WI38 (cell line): ENCODE data around the gene RAB22A.
"Not testable (repeated sequence)": the region's sequence is repeated elsewhere in the genome, so short reads cannot be mapped to it uniquely, and the experiment has no call there.

ENCODE experiments used
- H3K4me3 ChIP-seq: 2 replicates; pipeline ENCODE4 v1.5.1; 2011; ENCODE audit warnings: low read depth, mild to moderate bottlenecking, control low read depth, low read length
- TF ChIP-seq, protein P1 (sequence below): IDR thresholded peaks from 2 replicates; pipeline ENCODE4 v1.5.1; 2012; ENCODE audit warnings: low read depth, mild to moderate bottlenecking, control low read depth, low read length

RAB22A gene

DNA sequence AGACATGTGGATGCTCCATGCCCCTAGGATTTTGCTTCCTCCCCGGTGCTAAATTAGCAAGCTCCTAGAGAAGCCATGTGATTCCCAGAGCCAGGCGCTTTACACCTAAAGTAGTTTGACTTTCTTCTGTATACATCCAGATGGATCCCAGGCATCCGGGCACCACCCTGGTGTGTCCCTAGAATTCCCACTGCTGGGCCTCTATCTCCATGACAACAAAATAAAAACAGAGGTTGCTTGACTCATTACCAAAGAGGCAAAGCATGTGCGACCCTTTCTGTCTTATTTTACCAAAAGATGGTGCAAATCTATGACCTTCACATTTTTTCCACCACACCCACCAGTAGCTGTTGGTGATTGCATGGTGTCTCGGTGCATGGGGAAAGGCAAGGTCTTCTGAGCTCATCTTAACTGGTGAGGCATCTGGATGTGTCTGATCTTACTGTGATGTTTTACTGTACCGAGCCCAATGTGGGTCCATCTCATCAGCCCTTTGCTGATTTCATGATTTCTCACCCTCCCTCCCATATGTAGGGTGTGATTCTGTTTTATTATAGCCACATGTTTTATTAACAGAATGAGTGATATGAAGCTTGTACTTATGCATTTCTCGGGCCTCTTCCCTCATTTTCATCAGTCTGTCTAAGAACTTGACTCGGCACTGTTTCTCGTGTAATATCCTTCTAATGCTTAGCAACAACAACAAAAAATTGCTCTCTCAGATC is 52.1 kb downstream of the RAB22A start:
- TF ChIP-seq, protein P1, sequence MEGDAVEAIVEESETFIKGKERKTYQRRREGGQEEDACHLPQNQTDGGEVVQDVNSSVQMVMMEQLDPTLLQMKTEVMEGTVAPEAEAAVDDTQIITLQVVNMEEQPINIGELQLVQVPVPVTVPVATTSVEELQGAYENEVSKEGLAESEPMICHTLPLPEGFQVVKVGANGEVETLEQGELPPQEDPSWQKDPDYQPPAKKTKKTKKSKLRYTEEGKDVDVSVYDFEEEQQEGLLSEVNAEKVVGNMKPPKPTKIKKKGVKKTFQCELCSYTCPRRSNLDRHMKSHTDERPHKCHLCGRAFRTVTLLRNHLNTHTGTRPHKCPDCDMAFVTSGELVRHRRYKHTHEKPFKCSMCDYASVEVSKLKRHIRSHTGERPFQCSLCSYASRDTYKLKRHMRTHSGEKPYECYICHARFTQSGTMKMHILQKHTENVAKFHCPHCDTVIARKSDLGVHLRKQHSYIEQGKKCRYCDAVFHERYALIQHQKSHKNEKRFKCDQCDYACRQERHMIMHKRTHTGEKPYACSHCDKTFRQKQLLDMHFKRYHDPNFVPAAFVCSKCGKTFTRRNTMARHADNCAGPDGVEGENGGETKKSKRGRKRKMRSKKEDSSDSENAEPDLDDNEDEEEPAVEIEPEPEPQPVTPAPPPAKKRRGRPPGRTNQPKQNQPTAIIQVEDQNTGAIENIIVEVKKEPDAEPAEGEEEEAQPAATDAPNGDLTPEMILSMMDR, result no peak
- H3K4me3 ChIP-seq, result no peak overlapping the region

DNA sequence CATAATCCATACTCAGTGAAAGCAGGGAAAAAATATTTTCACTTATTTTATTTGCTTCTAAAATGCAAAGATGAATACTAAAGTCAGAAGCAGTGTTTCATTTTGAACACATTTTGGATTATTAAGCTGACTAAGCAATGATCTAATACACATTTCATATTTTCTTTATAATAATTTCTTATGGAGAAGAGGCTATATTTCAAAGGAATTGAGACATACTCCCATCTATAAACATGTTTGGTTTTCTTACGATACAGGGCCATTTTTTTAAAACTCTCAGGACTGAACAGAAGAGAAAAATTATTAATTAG is 52.6 kb downstream of the RAB22A start:
- TF ChIP-seq, protein P1, result no peak
- no peak overlapping the region for H3K4me3 ChIP-seq

DNA sequence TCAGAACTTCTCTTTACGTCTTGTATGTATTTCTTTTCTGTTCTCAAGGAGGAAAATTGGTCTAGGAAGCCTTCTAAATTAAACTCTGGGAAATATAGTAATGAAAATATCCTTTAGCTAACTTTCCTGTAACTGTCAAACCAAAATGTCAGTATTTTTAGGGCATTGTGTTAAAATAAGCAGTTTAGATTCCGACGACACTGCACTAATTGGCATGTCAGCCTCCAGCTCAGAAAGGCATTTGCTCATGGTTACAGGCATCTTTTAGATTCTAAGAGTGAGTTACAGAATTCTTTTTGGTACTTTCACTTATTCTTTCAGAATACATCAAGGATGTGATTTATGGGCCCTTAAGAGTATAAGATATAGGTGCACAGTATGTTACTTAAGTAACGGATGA is 53.5 kb downstream of the RAB22A start:
- TF ChIP-seq, protein P1, result no peak
- no peak overlapping the region for H3K4me3 ChIP-seq

DNA sequence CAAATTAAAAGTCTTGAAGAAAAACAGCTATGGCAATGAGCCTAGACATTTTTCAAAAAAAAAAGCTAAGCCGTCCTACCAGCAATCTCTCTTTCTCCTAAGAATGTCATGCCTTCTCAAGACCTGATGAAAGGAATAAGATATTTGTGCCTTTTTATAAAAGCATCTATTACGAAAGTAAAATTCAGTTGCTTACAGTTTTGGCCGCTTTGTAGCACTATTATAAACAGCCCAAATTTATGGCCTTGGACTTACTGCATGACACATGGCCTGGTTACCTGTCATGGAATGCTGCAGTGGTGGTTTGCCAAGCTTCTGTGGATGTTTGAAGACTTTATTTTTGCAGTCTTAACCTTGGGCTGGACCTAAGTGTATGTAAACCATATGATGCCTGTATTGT is 57.4 kb downstream of the RAB22A start:
- no peak overlapping the region for H3K4me3 ChIP-seq
- TF ChIP-seq, protein P1, result no peak

DNA sequence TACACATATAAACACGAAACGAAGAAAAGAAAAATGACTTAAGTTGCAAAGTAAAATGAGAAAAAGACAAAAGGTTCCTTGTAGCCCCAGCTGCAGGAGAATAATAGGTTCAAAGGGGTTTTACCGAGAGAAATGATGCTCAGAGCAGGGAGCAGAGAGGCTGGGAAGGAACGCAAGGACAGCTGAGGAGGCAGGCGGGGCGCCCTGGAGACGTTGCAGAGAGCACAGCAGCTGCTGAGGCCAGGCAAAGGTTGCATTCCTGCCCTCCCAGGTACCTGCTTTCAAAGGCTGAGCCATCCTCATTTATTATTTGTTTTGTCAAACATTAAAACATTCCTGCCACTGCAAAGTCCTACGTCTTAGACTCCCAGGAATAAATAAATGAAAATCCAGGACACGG is 63.3 kb downstream of the RAB22A start:
- TF ChIP-seq, protein P1, result no peak
- H3K4me3 ChIP-seq, result no peak overlapping the region

DNA sequence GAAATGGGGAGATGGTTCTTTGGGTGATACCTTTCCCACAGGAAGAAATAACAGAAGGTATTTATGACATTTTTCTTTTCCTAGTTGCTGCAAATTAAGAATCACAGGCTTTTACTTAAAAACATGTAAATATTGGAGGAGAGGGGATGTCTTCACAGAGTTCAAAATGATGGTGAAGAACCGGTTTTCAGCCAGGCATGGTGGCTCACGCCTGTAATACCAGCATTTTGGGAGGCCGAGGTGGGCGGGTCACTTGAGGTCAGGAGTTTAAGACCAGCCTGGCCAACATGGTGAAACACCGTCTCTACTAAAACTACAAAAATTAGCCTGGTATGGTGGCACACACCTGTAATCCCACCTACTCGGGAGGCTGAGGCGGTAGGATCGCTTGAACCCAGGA is 63.8 kb downstream of the RAB22A start:
- H3K4me3 ChIP-seq, result not testable (repeated sequence)

DNA sequence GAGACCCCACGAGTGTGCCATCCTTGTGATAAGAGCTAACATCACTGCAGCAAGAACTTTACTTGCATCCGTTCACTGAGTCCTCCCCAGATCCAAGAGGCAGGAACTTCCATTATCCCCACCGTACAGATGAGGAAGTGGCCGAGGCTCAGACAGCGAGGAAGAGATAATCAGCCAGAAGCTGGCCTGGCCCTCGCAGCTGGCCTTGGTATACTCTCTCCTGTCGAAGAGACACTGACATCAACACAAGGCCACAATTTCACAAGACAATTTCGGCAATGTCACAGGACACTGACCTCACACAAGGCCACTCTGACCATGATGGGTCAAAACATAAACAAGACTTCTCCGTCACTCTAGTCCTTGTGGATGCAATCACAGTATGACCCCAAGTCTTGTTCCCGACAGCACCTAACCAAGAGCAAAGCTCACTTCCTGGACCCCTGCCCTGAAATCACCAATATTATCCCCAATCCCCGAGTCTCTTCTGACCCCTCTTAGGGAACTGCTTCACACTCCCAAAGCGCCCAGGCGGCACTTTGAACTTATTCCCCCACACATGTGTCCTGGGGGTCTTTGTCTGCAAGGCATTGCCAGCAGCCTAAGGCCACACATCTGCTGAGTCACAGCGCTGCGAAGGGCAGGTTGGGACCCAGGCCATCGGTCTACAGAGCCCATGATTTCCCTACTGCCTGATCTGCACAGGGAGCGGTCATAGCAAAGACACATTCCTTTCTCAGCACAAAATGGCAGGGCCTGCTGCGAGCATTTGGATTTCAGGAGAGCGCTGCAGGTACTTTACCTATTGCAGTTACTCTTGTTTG is 64.7 kb downstream of the RAB22A start:
- no peak overlapping the region for H3K4me3 ChIP-seq
- TF ChIP-seq, protein P1, result no peak
